NOMO-1 treated with DMSO at 0.1 percent for 48 hours (cell line): Measurements from ENCODE around the gene USP15.

Experiments
- DNase-seq: peaks from one replicate; lab custom pipeline; 2025; ENCODE audit not compliant: unreplicated experiment; lab: John Stamatoyannopoulos, UW

USP15 gene

GRCh38 chr12:62259993-62260732, at the start of gene USP15:
TSS of gene USP15 (plus strand) at chr12:62260404. CDS start at chr12:62260415, 11 bp downstream.
- peak; percentile 90 for DNase-seq

- DNase-seq: peak; percentile 60
Measured at GRCh38 chr12:62210422-62210821, 49.8 kb upstream of the USP15 start.

- peak; percentile 91 for DNase-seq
Measured at GRCh38 chr12:62211510-62211909, 48.7 kb upstream of the USP15 start.

GRCh38 chr12:62214846-62215245, 45.4 kb upstream of the USP15 start:
- DNase-seq: peak; percentile 79

- DNase-seq: peak; percentile 83
Measured at GRCh38 chr12:62215506-62215905, 44.7 kb upstream of the USP15 start.

- no peak for DNase-seq
Measured at GRCh38 chr12:62217466-62218194, 42.6 kb upstream of the USP15 start.

- no peak for DNase-seq
Measured at GRCh38 chr12:62221107-62221506, 39.1 kb upstream of the USP15 start.

- DNase-seq: no peak
Measured at GRCh38 chr12:62224601-62225000, 35.6 kb upstream of the USP15 start.

- DNase-seq: no peak
Measured at GRCh38 chr12:62227091-62227490, 33.1 kb upstream of the USP15 start.

- DNase-seq: no peak
Measured at GRCh38 chr12:62230652-62231051, 29.6 kb upstream of the USP15 start.

GRCh38 chr12:62232143-62232729, 28.0 kb upstream of the USP15 start:
- no peak for DNase-seq

GRCh38 chr12:62233805-62234204, 26.4 kb upstream of the USP15 start:
- DNase-seq: no peak

GRCh38 chr12:62239571-62239970, 20.6 kb upstream of the USP15 start:
- DNase-seq: no peak

- DNase-seq: no peak
Measured at GRCh38 chr12:62247281-62248045, 12.7 kb upstream of the USP15 start.

GRCh38 chr12:62248873-62249272, 11.3 kb upstream of the USP15 start:
- peak; percentile 28 for DNase-seq

- no peak for DNase-seq
Measured at GRCh38 chr12:62249419-62249818, 10.8 kb upstream of the USP15 start.

GRCh38 chr12:62250671-62251608, 9.3 kb upstream of the USP15 start:
- peak; percentile 71 for DNase-seq

- peak; percentile 71 for DNase-seq
Measured at GRCh38 chr12:62251609-62251958, 8.6 kb upstream of the USP15 start.

GRCh38 chr12:62252576-62252975, 7.6 kb upstream of the USP15 start:
- DNase-seq: no peak

- DNase-seq: no peak
Measured at GRCh38 chr12:62254967-62255366, 5.2 kb upstream of the USP15 start.
